Activated T-cell treated with anti-CD3 and anti-CD28 coated beads for 24 hours (primary cell): Measurements from ENCODE around the gene MITF.
"Not testable (repeated sequence)": the region's sequence is repeated elsewhere in the genome, so short reads cannot be mapped to it uniquely, and the experiment has no call there.

Experiments
- DNase-seq: peaks from one replicate; pipeline ENCODE4 v3.0.0-alpha.2; 2020; ENCODE audit warnings: low read depth

Gene MITF

GRCh38 chr3:69791106-69791505, 51.8 kb downstream of the MITF start:
- DNase-seq: no peak

- DNase-seq: no peak
Measured at GRCh38 chr3:69791919-69792399, 52.7 kb downstream of the MITF start.

- DNase-seq: not testable (repeated sequence)
Measured at GRCh38 chr3:69796126-69796525, 56.9 kb downstream of the MITF start.

GRCh38 chr3:69803681-69804270, 64.5 kb downstream of the MITF start:
- DNase-seq: no peak

- no peak for DNase-seq
Measured at GRCh38 chr3:69805491-69805890, 66.2 kb downstream of the MITF start.

GRCh38 chr3:69806735-69807438, 67.6 kb downstream of the MITF start:
- no peak for DNase-seq

GRCh38 chr3:69807674-69808073, 68.4 kb downstream of the MITF start:
- no peak for DNase-seq

GRCh38 chr3:69809076-69809835, 70.0 kb downstream of the MITF start:
- no peak for DNase-seq

GRCh38 chr3:69811452-69812401, 72.5 kb downstream of the MITF start:
- no peak for DNase-seq

- no peak for DNase-seq
Measured at GRCh38 chr3:69815970-69816369, 76.7 kb downstream of the MITF start.

- DNase-seq: no peak
Measured at GRCh38 chr3:69817988-69818387, 78.7 kb downstream of the MITF start.

GRCh38 chr3:69819282-69819681, 80.0 kb downstream of the MITF start:
- DNase-seq: no peak

- DNase-seq: no peak
Measured at GRCh38 chr3:69821133-69821532, 81.9 kb downstream of the MITF start.

- no peak for DNase-seq
Measured at GRCh38 chr3:69823743-69824142, 84.5 kb downstream of the MITF start.

GRCh38 chr3:69825446-69825845, 86.2 kb downstream of the MITF start:
- no peak for DNase-seq

- no peak for DNase-seq
Measured at GRCh38 chr3:69827127-69827526, 87.9 kb downstream of the MITF start.

- no peak for DNase-seq
Measured at GRCh38 chr3:69828817-69829216, 89.6 kb downstream of the MITF start.

- DNase-seq: no peak
Measured at GRCh38 chr3:69830147-69830546, 90.9 kb downstream of the MITF start.

- no peak for DNase-seq
Measured at GRCh38 chr3:69831737-69832136, 92.5 kb downstream of the MITF start.

- DNase-seq: no peak
Measured at GRCh38 chr3:69833591-69833990, 94.3 kb downstream of the MITF start.

GRCh38 chr3:69838217-69838616, 99.0 kb downstream of the MITF start:
- no peak for DNase-seq
